IPS DF 4.7 (cell line): ENCODE data around the gene TPSB2.

ENCODE experiments used
- DNase-seq: peaks from one replicate; pipeline ENCODE4 v3.0.0-alpha.2; 2013; ENCODE audit warnings: low spot score; ENCODE audit errors: extremely low read depth

The TPSB2 gene

GRCh38 chr16:1184980-1185379 is 45.0 kb downstream of the TPSB2 start:
- no peak for DNase-seq

- no peak for DNase-seq
These were observed 45.7 kb downstream of the TPSB2 start for GRCh38 chr16:1184156-1184868.

DNA sequence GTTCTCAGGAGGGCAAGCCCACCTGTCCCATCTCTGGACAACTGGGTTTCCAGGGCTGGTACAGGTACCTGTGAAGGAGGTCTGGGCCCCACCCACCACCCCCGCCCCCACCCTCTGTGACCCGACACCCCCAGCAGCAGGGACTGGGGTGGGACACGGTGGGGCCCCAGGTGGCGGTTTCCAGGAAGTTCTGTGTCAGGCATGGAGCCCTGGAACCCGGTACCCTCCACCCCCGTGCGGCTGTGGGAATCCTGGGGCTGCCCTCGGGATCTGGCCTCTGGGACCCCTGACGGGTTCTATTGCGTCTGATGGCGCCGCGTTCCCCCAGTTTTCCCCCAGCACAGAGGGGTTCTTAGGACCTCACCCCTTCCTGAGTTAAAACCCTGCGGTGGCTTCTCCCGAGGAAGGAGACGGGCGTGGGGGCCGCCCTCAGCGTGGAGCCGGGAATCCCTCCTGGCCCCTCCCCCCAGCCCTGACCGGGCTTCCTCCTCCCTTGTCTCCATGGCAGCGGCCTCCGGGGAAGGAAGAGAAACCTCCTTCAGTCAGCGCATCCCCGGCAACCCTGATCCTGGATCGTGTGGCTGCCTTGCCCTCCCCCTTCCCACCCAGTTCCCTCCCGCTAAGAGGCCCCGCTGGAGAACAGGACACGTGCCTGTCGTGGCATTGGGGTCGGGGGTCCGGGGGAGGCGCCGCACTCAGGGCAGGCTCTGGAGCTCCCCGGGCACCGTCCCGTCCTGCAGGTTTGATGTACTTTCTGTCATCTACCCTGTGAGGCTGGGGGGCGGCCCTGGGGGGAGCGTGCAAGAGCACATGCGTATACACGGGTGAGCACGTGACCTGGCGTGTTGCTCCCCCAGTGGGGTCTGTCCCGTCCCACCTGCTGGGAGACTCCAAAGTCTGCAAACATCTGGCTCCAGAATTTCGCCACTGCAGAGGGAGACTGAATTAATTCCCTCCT is 46.8 kb downstream of the TPSB2 start:
- no peak for DNase-seq

GRCh38 chr16:1182316-1182671 is 47.7 kb downstream of the TPSB2 start:
- DNase-seq = no peak

- no peak for DNase-seq
These were observed 48.3 kb downstream of the TPSB2 start for GRCh38 chr16:1181404-1182315.

GRCh38 chr16:1180549-1181403 is 49.2 kb downstream of the TPSB2 start:
- no peak for DNase-seq
